ENCODE measurements around the gene DYNC2I2.

Gene DYNC2I2

DNA sequence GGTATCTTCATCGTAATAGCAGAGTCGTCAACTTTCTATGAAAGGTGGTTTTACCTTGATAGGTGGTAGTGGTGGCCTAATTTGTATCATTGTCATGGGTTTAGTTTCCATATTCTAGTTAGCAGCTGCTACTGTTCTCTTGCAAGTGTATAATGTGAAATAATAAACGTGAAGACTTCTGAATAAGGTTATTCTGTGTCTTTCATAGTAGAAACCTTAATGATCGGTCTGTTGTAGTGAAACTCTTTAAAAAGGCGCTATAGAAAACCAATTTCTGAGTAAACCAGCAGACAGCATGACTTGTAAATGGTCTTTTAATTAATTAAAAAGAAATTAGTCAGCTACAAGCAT is 34.0 kb upstream of the DYNC2I2 start:
- DNase-seq (ENCODE audit: low read depth): no peak
- H3K4me3 ChIP-seq (ENCODE audit: control insufficient read depth, low read depth, low read length): peak overlapping the region; percentile 54
- TF ChIP-seq, protein P1, sequence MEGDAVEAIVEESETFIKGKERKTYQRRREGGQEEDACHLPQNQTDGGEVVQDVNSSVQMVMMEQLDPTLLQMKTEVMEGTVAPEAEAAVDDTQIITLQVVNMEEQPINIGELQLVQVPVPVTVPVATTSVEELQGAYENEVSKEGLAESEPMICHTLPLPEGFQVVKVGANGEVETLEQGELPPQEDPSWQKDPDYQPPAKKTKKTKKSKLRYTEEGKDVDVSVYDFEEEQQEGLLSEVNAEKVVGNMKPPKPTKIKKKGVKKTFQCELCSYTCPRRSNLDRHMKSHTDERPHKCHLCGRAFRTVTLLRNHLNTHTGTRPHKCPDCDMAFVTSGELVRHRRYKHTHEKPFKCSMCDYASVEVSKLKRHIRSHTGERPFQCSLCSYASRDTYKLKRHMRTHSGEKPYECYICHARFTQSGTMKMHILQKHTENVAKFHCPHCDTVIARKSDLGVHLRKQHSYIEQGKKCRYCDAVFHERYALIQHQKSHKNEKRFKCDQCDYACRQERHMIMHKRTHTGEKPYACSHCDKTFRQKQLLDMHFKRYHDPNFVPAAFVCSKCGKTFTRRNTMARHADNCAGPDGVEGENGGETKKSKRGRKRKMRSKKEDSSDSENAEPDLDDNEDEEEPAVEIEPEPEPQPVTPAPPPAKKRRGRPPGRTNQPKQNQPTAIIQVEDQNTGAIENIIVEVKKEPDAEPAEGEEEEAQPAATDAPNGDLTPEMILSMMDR (IDR thresholded peaks at IDR 0.05; ENCODE audit: control insufficient read depth, insufficient read depth, low read depth, low read length, missing control alignments): no peak

GRCh38 chr9:128689820-128690683 is 33.4 kb upstream of the DYNC2I2 start:
- H3K4me3 ChIP-seq (ENCODE audit: control insufficient read depth, low read depth, low read length): peak overlapping the region; percentile 54
- no peak for DNase-seq (ENCODE audit: low read depth)
- TF ChIP-seq, protein P1 (IDR thresholded peaks at IDR 0.05; ENCODE audit: control insufficient read depth, insufficient read depth, low read depth, low read length, missing control alignments): no peak

DNA sequence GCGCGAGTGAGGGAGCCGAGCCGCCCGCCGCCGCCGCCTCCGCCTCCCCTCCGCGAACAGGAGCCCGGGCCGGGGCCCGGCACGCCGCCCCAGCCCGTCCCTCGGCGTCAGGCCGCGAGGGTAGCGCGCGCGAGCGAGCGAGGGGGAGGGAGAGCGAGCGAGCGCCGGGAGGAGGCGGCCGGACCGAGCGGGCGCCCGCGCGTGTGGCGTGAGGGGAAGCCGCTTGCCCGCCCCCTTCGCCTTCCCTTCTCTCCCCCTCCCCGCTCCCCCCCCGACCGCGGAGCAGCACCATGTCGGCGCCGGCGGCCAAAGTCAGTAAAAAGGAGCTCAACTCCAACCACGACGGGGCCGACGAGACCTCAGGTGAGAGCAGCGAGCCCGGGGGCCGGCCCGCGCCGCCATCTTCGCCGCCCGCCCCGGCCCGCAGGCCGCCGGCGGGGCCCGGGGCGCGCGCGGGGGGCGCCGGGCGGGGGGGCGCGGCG is 32.7 kb upstream of the DYNC2I2 start:
- no peak for DNase-seq (ENCODE audit: low read depth)
- TF ChIP-seq, protein P1 (IDR thresholded peaks at IDR 0.05; ENCODE audit: control insufficient read depth, insufficient read depth, low read depth, low read length, missing control alignments): no peak
- H3K4me3 ChIP-seq (ENCODE audit: control insufficient read depth, low read depth, low read length): peak overlapping the region; percentile 64

DNA sequence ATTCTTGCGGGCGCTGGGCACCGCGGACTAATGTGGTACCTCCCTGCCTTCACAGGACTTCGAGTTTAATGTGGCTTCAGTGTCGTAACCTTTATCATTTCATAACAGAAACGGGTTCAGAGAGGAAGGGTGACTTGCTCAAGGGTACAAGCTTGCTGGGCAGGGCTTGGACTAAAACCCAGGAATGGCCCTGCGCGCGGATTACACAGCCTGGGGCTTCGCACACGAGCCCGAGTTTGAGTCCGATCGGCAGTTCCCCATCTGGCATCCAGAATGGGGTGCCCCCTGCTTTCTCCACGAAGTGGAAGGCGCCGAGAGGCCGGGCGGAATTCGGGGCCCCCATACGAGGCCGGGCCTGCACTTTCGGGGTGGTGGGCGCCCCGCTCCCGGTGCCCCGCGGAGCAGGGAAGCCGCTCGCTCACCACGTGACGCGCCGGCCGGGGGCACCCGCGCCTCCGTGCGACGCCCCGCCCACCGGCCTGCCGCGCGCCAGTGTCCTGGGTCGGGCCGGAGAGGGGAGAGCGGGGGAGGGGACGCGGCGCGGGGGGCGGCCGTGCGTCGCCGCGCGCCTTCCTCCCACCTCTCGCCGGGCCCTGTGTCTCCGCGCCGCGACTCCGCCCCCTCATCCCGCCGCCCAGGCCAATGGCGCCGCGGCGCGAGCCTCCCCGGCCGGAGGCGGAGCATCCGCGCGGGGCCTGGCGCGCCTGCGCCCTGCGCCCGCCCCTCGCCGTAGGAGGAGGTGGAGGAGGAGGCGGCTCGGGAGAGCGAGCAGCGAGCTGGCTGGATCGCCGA is 32.0 kb upstream of the DYNC2I2 start, which contains the start of gene SET:
SET (plus strand) TSS at position 722 of the 792 bp plus-strand sequence. CDS start 361 bp downstream, outside the sequence.
- TF ChIP-seq, protein P1 (IDR thresholded peaks at IDR 0.05; ENCODE audit: control insufficient read depth, insufficient read depth, low read depth, low read length, missing control alignments): no peak
- DNase-seq (ENCODE audit: low read depth): no peak

DNA sequence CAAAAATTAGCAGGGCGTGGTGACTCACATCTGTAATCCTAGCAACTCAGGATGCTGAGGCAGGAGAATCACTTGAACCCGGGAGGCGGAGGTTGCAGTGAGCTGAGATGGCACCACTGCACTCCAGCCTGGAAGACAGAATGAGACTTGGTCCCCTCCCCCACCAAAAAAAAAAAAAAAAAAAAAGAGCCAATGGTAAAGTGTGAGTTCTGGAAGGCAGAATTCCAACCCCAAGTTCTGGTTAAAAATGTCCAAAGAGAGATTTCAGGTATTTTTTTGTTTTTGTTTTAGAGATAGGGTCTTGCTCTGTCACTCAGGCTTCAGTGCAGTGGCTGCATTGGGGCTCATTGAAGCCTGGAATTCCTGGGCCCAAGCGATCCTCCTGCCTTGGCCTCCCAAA is 30.8 kb upstream of the DYNC2I2 start:
- H3K4me3 ChIP-seq (ENCODE audit: control insufficient read depth, low read depth, low read length): no peak overlapping the region
- DNase-seq (ENCODE audit: low read depth): no peak
- TF ChIP-seq, protein P1 (IDR thresholded peaks at IDR 0.05; ENCODE audit: control insufficient read depth, insufficient read depth, low read depth, low read length, missing control alignments): no peak

More for the DNA sequence above, 32.0 kb upstream of the DYNC2I2 start, which contains the start of gene SET:
- H3K4me3 ChIP-seq (ENCODE audit: control insufficient read depth, low read depth, low read length): peak within 1 kb of the TSS; percentile 64

GRCh38 chr9:128685636-128686489 is 29.2 kb upstream of the DYNC2I2 start:
- DNase-seq (ENCODE audit: low read depth): no peak
- no peak overlapping the region for H3K4me3 ChIP-seq (ENCODE audit: control insufficient read depth, low read depth, low read length)
- TF ChIP-seq, protein P1 (IDR thresholded peaks at IDR 0.05; ENCODE audit: control insufficient read depth, insufficient read depth, low read depth, low read length, missing control alignments): no peak

Measured in AG09309 (cell line).